GM18951 (cell line): ENCODE measurements around the gene HOXB5.
A peak's percentile ranks its signal among the peaks of the same experiment; 100 is the strongest.

Experiments
- POLR2A ChIP-seq: IDR thresholded peaks from 4 replicates; pipeline ENCODE4 v1.6.1; 2011; ENCODE audit warnings: mild to moderate bottlenecking; ENCODE audit not compliant: insufficient read length, insufficient read depth; ENCODE audit errors: extremely low read depth
- in situ Hi-C: fragments of 300-500 bp; cut with MboI; formaldehyde crosslinking; loops from one replicate; pipeline ENCODE4 v1.12.0; 2022; ENCODE audit warnings: low sequenced_read_pairs, mixed read lengths, inconsistent platforms; ENCODE audit not compliant: unreplicated experiment

The HOXB5 gene

GRCh38 chr17:48579760-48580554, 13.6 kb downstream of the HOXB5 start:
- in situ Hi-C loops = no loop called here

GRCh38 chr17:48579471-48579759, 14.2 kb downstream of the HOXB5 start:
- TF ChIP-seq POLR2A = no peak
- in situ Hi-C loops = no loop called here

More at GRCh38 chr17:48579760-48580554, 13.6 kb downstream of the HOXB5 start:
- peak; percentile 29 for TF ChIP-seq POLR2A

GRCh38 chr17:48578616-48579470, 14.7 kb downstream of the HOXB5 start:
- in situ Hi-C loops = no loop called here
- peak; percentile 71 for TF ChIP-seq POLR2A

GRCh38 chr17:48577946-48578615, 15.5 kb downstream of the HOXB5 start, which contains the start of gene HOXB4:
Gene HOXB4 (minus strand): TSS chr17:48578350. CDS start chr17:48578319, 31 bp downstream.
- in situ Hi-C loops = no loop called here

GRCh38 chr17:48577330-48577945, 16.1 kb downstream of the HOXB5 start:
- in situ Hi-C loops = no loop called here
- no peak for TF ChIP-seq POLR2A

More at GRCh38 chr17:48577946-48578615, 15.5 kb downstream of the HOXB5 start, which contains the start of gene HOXB4:
- no peak for TF ChIP-seq POLR2A

- TF ChIP-seq POLR2A = no peak
- in situ Hi-C loops = no loop called here
These were observed 16.9 kb downstream of the HOXB5 start for GRCh38 chr17:48576479-48577309.

- in situ Hi-C loops = no loop called here
These were observed 17.7 kb downstream of the HOXB5 start for GRCh38 chr17:48575673-48576478.

GRCh38 chr17:48575066-48575582, 18.5 kb downstream of the HOXB5 start:
- TF ChIP-seq POLR2A = no peak

More at GRCh38 chr17:48575673-48576478, 17.7 kb downstream of the HOXB5 start:
- TF ChIP-seq POLR2A = no peak

GRCh38 chr17:48574505-48575065, 19.0 kb downstream of the HOXB5 start:
- in situ Hi-C loops = no loop called here
- no peak for TF ChIP-seq POLR2A

More at GRCh38 chr17:48575066-48575582, 18.5 kb downstream of the HOXB5 start:
- in situ Hi-C loops = no loop called here

- no peak for TF ChIP-seq POLR2A
- in situ Hi-C loops = no loop called here
These were observed 21.7 kb downstream of the HOXB5 start for GRCh38 chr17:48571826-48572417.
